Rectal smooth muscle tissue (tissue), 1 donor: ENCODE data around the gene PRPF6.
A peak's percentile ranks its signal among the peaks of the same experiment; 100 is the strongest.

ENCODE experiments used
- H3K27ac ChIP-seq: one replicate; pipeline ENCODE4 v1.7.0; 2013; ENCODE audit warnings: low read depth, low read length, inconsistent platforms
- H3K27me3 ChIP-seq: one replicate; pipeline ENCODE4 v1.7.0; 2013; ENCODE audit warnings: low read length; ENCODE audit not compliant: control insufficient read depth, insufficient read depth
- H3K36me3 ChIP-seq: one replicate; pipeline ENCODE4 v1.7.0; 2013; ENCODE audit warnings: low read length; ENCODE audit not compliant: control insufficient read depth, insufficient read depth
- H3K4me1 ChIP-seq: one replicate; pipeline ENCODE4 v1.7.0; 2013; ENCODE audit warnings: low read length; ENCODE audit not compliant: control insufficient read depth, insufficient read depth
- H3K4me3 ChIP-seq: one replicate; pipeline ENCODE4 v1.7.0; 2013; ENCODE audit warnings: low read length
- H3K9ac ChIP-seq: one replicate; pipeline ENCODE4 v1.7.0; 2013; ENCODE audit warnings: low read length

PRPF6 gene

GRCh38 chr20:64041781-64042053 is 60.8 kb downstream of the PRPF6 start:
- H3K4me3 ChIP-seq, result peak overlapping the region; percentile 55
- peaks cover 60% of the 10 kb centered on the region for H3K27me3 ChIP-seq
- no peak overlapping the region for H3K27ac ChIP-seq
- H3K36me3 ChIP-seq, result no peaks in the 10 kb centered on the region
- no peak overlapping the region for H3K9ac ChIP-seq
- peaks cover 4% of the 10 kb centered on the region for H3K4me1 ChIP-seq

DNA sequence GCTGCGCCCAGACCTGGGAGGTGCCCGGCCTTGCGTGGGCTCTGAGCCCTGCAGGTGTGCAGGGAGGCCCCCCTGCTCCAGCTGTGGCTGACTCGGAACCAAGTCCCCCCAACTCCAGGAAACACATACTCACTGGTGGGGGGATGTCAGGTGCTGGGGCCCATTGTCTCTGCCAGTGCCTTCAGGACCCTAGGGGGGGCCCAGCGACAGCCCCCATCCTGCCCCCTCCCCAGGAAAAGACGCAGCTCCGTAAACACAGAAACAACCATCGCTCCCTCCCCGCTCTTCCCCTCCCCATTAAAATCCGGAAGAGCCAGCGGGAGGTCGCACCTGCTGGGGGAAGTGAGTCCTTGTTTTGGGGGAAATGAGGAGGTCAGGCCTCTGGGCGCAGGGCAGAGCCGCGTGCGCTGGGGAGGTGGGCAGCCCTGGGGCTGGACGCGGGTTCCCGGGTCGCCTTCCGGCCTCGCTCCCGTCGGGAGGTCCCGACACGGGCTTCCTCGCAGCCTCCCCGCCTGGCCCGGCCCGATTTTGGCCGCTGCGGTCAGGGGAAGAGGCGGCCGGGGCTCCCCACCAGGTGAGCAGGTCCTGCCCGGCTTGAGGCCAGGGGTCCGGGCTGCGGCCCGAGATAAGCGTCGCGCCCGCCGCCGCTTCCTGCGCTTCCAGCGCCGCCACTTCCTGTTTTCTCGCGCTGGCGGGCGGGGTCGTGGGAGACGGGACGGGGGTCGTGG is 61.3 kb downstream of the PRPF6 start:
- Histone ChIP-seq H3K27ac (no peak overlapping the region), H3K4me1 (peaks cover 4% of the 10 kb centered on the region), H3K36me3 (no peaks in the 10 kb centered on the region), H3K4me3 (peak overlapping the region; percentile 55), H3K9ac (no peak overlapping the region), H3K27me3 (peaks cover 59% of the 10 kb centered on the region)

GRCh38 chr20:64043768-64044167 is 62.8 kb downstream of the PRPF6 start:
- Histone ChIP-seq H3K36me3 (no peaks in the 10 kb centered on the region), H3K27ac (no peak overlapping the region), H3K9ac (no peak overlapping the region), H3K27me3 (peaks cover 55% of the 10 kb centered on the region), H3K4me3 (no peak overlapping the region), H3K4me1 (peaks cover 4% of the 10 kb centered on the region)

- H3K4me3 ChIP-seq, result no peak overlapping the region
- H3K4me1 ChIP-seq, result no peaks in the 10 kb centered on the region
- peaks cover 49% of the 10 kb centered on the region for H3K27me3 ChIP-seq
- no peaks in the 10 kb centered on the region for H3K36me3 ChIP-seq
- no peak overlapping the region for H3K9ac ChIP-seq
- H3K27ac ChIP-seq, result no peak overlapping the region
Measured at GRCh38 chr20:64044484-64045247, 63.7 kb downstream of the PRPF6 start.

DNA sequence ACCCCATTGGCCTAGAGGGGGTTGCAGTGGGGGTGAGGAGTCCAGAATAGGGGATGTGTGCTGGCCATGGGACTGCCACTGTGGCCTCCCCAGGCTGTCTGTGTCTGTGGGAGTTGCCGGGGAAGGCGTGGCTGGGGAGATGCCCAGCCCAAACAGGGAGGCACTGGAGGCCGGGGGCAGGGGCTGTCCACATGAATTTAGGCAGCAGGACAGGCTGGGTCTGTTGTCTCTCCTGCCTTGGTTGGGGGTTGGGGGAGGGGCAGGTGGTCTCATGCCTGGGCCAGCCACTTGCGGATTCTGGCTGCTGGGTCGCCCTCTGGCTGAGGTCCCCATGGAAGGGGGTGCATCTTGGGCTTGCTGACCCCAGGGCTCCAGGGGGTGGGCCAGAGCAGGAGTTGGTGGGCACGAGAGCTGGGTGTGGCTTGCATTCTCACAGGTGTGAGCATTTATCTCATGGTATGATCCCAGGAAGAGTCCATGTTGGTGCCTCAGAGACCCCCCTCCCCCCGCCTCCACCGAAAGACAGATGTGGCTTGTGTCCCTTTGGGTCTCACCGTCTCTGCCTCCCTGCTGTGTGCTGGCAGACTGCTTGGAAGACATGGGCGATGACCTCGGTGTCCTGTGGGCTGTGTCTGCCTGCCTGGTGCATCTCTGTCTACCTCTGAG is 64.5 kb downstream of the PRPF6 start:
- Histone ChIP-seq H3K9ac (no peak overlapping the region), H3K4me1 (no peaks in the 10 kb centered on the region), H3K27ac (no peak overlapping the region), H3K27me3 (peaks cover 47% of the 10 kb centered on the region), H3K4me3 (no peak overlapping the region), H3K36me3 (no peaks in the 10 kb centered on the region)

DNA sequence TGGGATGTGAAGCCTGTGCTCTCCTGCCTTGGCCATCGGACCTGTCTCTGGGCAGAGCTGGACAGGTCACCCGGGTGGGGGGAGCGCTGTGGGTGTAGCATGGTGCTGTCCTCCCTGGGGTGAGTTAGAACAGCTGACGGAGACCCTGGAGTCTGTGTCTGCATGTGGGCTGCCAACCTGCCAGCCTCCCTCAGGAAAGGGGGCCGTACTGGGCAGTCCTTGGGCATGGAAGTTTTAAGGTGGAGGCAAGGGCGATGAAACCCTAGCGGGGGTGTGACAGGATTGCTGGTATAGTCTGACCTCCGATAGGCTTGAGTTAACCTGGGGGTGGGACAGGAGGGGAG is 66.1 kb downstream of the PRPF6 start:
- Histone ChIP-seq H3K4me3 (peak overlapping the region; percentile 21), H3K27me3 (peaks cover 51% of the 10 kb centered on the region), H3K9ac (no peak overlapping the region), H3K27ac (no peak overlapping the region), H3K4me1 (no peaks in the 10 kb centered on the region), H3K36me3 (no peaks in the 10 kb centered on the region)

GRCh38 chr20:64047968-64048401 is 67.1 kb downstream of the PRPF6 start:
- no peaks in the 10 kb centered on the region for H3K36me3 ChIP-seq
- H3K27me3 ChIP-seq, result peaks cover 48% of the 10 kb centered on the region
- peak overlapping the region; percentile 8 for H3K4me3 ChIP-seq
- no peak overlapping the region for H3K9ac ChIP-seq
- H3K4me1 ChIP-seq, result no peaks in the 10 kb centered on the region
- H3K27ac ChIP-seq, result no peak overlapping the region

DNA sequence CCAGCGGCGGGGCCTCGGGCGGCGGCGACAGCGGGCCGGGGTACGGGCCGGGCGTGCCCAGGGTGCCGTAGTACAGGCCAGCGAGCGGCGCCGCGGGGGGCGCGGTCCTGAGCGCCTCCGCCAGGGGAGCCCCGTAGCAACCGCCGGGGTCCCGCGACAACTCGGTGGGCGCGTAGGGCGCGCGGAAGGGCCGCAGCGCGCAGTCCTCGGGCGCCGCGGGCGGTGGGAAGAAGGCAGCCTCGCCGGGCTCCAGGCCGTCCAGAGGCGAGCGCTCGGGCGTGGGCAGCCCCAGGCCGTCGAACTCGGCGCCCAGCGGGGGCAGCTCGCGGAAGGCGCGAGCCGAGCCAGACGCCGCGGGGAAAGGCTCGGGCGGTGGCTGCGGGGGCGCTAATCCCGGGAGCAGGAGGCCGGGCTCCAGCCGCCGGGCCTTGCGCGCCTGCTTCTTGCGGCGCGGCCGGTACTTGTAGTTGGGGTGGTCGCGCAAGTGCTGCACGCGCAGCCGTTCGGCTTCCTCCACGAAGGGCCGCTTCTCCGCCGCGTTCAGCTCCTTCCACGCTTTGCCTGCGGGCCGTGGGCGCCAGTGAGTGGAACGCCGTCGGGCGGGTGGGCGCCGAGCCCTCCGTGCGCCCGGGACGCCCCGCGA is 67.6 kb downstream of the PRPF6 start:
- Histone ChIP-seq H3K9ac (no peak overlapping the region), H3K27me3 (peaks cover 50% of the 10 kb centered on the region), H3K4me3 (no peak overlapping the region), H3K4me1 (no peaks in the 10 kb centered on the region), H3K27ac (no peak overlapping the region), H3K36me3 (no peaks in the 10 kb centered on the region)

- no peak within 1 kb of the TSS for H3K4me3 ChIP-seq
- H3K9ac ChIP-seq, result no peak within 1 kb of the TSS
- peaks cover 53% of the 10 kb centered on the region for H3K27me3 ChIP-seq
Measured at GRCh38 chr20:64049060-64049877, 68.3 kb downstream of the PRPF6 start, which contains the start of gene SOX18. TSS of gene SOX18 (minus strand) at chr20:64049639. CDS start at chr20:64049516, 123 bp downstream.

DNA sequence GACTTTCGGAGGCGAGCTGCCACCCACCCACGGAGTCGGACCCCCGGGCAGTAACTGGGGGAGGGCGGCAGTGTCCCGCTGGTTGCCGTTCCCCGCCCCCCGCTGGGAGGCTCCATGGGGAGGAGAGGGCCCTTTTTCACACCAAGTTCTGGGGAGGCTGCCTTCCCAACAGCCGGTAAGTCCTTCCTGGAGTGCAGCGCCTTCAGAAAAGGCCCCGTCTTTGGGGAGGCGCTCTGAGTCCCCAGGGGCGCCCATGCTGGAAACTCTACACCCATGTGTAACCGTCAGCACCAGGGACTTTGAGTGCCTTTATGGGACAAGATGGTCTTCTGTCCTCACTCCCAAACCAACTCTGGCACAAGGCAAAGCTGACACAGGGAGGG is 68.9 kb downstream of the PRPF6 start:
- H3K36me3 ChIP-seq, result no peaks in the 10 kb centered on the region
- H3K4me1 ChIP-seq, result no peaks in the 10 kb centered on the region
- no peak overlapping the region for H3K9ac ChIP-seq
- H3K4me3 ChIP-seq, result no peak overlapping the region
- H3K27me3 ChIP-seq, result peaks cover 49% of the 10 kb centered on the region
- no peak overlapping the region for H3K27ac ChIP-seq

More at GRCh38 chr20:64049060-64049877, 68.3 kb downstream of the PRPF6 start, which contains the start of gene SOX18:
- Histone ChIP-seq H3K27ac (no peak within 1 kb of the TSS), H3K4me1 (no peaks in the 10 kb centered on the region), H3K36me3 (no peaks in the 10 kb centered on the region)

- Histone ChIP-seq H3K4me3 (no peak overlapping the region), H3K27me3 (peaks cover 43% of the 10 kb centered on the region), H3K36me3 (no peaks in the 10 kb centered on the region), H3K4me1 (no peaks in the 10 kb centered on the region), H3K27ac (no peak overlapping the region), H3K9ac (no peak overlapping the region)
Measured at GRCh38 chr20:64050261-64051032, 69.5 kb downstream of the PRPF6 start.
